DOHH2 (cell line): ENCODE measurements around the gene TFB1M.

Experiments
- EZH2phosphoT487 ChIP-seq: fragments of 200-600 bp; sonication (generic); IDR thresholded peaks from 2 replicates; pipeline ENCODE4 v1.6.1; 2017; ENCODE audit warnings: borderline replicate concordance, mild to moderate bottlenecking, antibody characterized with exemption, low read length, moderate library complexity, mixed read lengths
- TF ChIP-seq, protein P1 (sequence below): fragments of 200-600 bp; sonication (generic); IDR thresholded peaks from one replicate; pipeline ENCODE4 v1.5.1; 2014; ENCODE audit warnings: antibody characterized with exemption, mild to moderate bottlenecking, low read depth, low read length; ENCODE audit not compliant: poor library complexity, severe bottlenecking

GRCh38 chr6:155262655-155263054, 51.6 kb downstream of the TFB1M start:
- TF ChIP-seq, protein P1, sequence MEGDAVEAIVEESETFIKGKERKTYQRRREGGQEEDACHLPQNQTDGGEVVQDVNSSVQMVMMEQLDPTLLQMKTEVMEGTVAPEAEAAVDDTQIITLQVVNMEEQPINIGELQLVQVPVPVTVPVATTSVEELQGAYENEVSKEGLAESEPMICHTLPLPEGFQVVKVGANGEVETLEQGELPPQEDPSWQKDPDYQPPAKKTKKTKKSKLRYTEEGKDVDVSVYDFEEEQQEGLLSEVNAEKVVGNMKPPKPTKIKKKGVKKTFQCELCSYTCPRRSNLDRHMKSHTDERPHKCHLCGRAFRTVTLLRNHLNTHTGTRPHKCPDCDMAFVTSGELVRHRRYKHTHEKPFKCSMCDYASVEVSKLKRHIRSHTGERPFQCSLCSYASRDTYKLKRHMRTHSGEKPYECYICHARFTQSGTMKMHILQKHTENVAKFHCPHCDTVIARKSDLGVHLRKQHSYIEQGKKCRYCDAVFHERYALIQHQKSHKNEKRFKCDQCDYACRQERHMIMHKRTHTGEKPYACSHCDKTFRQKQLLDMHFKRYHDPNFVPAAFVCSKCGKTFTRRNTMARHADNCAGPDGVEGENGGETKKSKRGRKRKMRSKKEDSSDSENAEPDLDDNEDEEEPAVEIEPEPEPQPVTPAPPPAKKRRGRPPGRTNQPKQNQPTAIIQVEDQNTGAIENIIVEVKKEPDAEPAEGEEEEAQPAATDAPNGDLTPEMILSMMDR = no peak
- TF ChIP-seq EZH2phosphoT487 = no peak
